HCT116 (cell line): ENCODE results near the gene CCDC14. TPM values are rescaled to one million over a fixed set of nuclear protein-coding genes. Genes with fewer than 3 reads are reported as not detected.
"Not testable (repeated sequence)": the region's sequence is repeated elsewhere in the genome, so short reads cannot be mapped to it uniquely, and the experiment has no call there.

Source experiments
- ATAC-seq: fragments of 200-7000 bp; cut with Tn5 transposase; 2 replicates; pipeline ENCODE4 v1.9.1; 2020; ENCODE audit warnings: mild to moderate bottlenecking, moderate library complexity
- BruUV-seq: library from RNA; stranded (reverse); fragments of 400-500 nt; replicated peaks from 2 replicates; lab custom pipeline; 2021; lab: Mats Ljungman, UMichigan
- CTCF ChIA-PET: fragments of 300-600 bp; sonication (Branson Sonifier 250); formaldehyde crosslinking; loops from one replicate; lab custom pipeline; 2021; ENCODE audit warnings: antibody characterized with exemption; lab: Charles Lee
- POLR2A ChIA-PET: fragments of 300-600, 350-600 bp; sonication (Branson Sonifier 250); formaldehyde crosslinking; loops from one replicate; lab custom pipeline; 2021; ENCODE audit warnings: antibody characterized with exemption; lab: Charles Lee
- RAD21 ChIA-PET, 2 experiments: fragments of 300-600 bp; sonication (Branson Sonifier 250); formaldehyde crosslinking; loops; one replicate each; lab custom pipeline; 2023; ENCODE audit warnings: low total read pairs in 2 of 2; ENCODE audit not compliant: uncharacterized antibody in 2 of 2, unreplicated experiment in 2 of 2, low non-redundant PET in 1 of 2; lab: Charles Lee
- DNase-seq: peaks from one replicate; pipeline ENCODE4 v3.0.0-alpha.2; 2010; ENCODE audit warnings: low read depth, low spot score
- H2AFZ ChIP-seq: fragments of 200-600 bp; shearing (Covaris generic), sonication (generic); 2 replicates; pipeline ENCODE4 v1.6.1; 2017; ENCODE audit warnings: low read depth, mixed run types, mixed read lengths, antibody characterized with exemption, low read length; ENCODE audit not compliant: poor library complexity, severe bottlenecking
- H3K27ac ChIP-seq: 2 replicates; pipeline ENCODE4 v1.5.1; 2012; ENCODE audit warnings: low read depth, low read length
- H3K27me3 ChIP-seq: fragments of 200-600 bp; sonication (generic); 2 replicates; pipeline ENCODE4 v1.6.1; 2016; ENCODE audit warnings: mixed run types, low read length, mixed read lengths; ENCODE audit not compliant: insufficient read depth
- H3K36me3 ChIP-seq, 2 experiments: fragments of 200-500 bp in 1 of 2; fragments of 200-600 bp in 1 of 2; sonication (Bioruptor generic) in 1 of 2; sonication (generic) in 1 of 2; 2 replicates each; pipeline versions ENCODE4 v1.5.1 to v1.6.1; 2014 to 2016; ENCODE audit warnings: low read length in 2 of 2, inconsistent platforms in 1 of 2, mixed read lengths in 1 of 2, mixed run types in 1 of 2; ENCODE audit not compliant: insufficient read depth in 2 of 2, control insufficient read depth in 1 of 2
- H3K4me1 ChIP-seq, 2 experiments: fragments of 200-600 bp in 1 of 2; sonication (generic) in 1 of 2; 2 replicates each; pipeline versions ENCODE4 v1.5.1 to v1.6.1; 2012 to 2017; ENCODE audit warnings: low read length in 2 of 2, inconsistent platforms in 1 of 2, mild to moderate bottlenecking in 1 of 2, mixed read lengths in 1 of 2, mixed run types in 1 of 2, moderate library complexity in 1 of 2; ENCODE audit not compliant: insufficient read depth in 2 of 2, control insufficient read depth in 1 of 2
- H3K4me2 ChIP-seq: fragments of 200-600 bp; sonication (generic); 2 replicates; pipeline ENCODE4 v1.6.1; 2017; ENCODE audit warnings: mixed run types, low read length, mixed read lengths
- H3K4me3 ChIP-seq, 2 experiments: fragments of 200-600 bp in 1 of 2; sonication (generic) in 1 of 2; replicated peaks in 1 of 2; 2 replicates each; pipeline ENCODE4 v1.5.1; 2011 to 2016; ENCODE audit warnings: low read length in 2 of 2, control low read depth in 1 of 2, low read depth in 1 of 2, mild to moderate bottlenecking in 1 of 2, mixed read lengths in 1 of 2, mixed run types in 1 of 2
- H3K79me2 ChIP-seq: fragments of 200-600 bp; sonication (generic); 2 replicates; pipeline ENCODE4 v1.6.1; 2017; ENCODE audit warnings: mild to moderate bottlenecking, mixed run types, low read length, moderate library complexity, mixed read lengths; ENCODE audit not compliant: insufficient read depth
- H3K9ac ChIP-seq: fragments of 200-600 bp; sonication (generic); 2 replicates; pipeline ENCODE4 v1.6.1; 2016; ENCODE audit warnings: low read length, mixed read lengths
- H3K9me2 ChIP-seq: fragments of 200-600 bp; sonication (generic), shearing (Covaris generic); 2 replicates; pipeline ENCODE4 v1.6.1; 2017; ENCODE audit warnings: mixed run types, mild to moderate bottlenecking, moderate library complexity; ENCODE audit not compliant: insufficient read depth
- H3K9me3 ChIP-seq, 2 experiments: fragments of 200-500 bp in 1 of 2; fragments of 200-600 bp in 1 of 2; sonication (Bioruptor generic) in 1 of 2; sonication (generic) in 1 of 2; 2 replicates each; pipeline ENCODE4 v1.6.1; 2014 to 2017; ENCODE audit warnings: low read length in 2 of 2, mixed read lengths in 2 of 2, inconsistent platforms in 1 of 2, low read depth in 1 of 2, mild to moderate bottlenecking in 1 of 2, mixed run types in 1 of 2, moderate library complexity in 1 of 2; ENCODE audit not compliant: control insufficient read depth in 1 of 2, insufficient read depth in 1 of 2
- H4K20me1 ChIP-seq: fragments of 200-600 bp; sonication (generic), shearing (Covaris generic); 2 replicates; pipeline ENCODE4 v1.6.1; 2017; ENCODE audit warnings: mixed run types, mild to moderate bottlenecking, moderate library complexity; ENCODE audit not compliant: insufficient read depth
- ATF3 ChIP-seq: IDR thresholded peaks from 2 replicates; pipeline ENCODE4 v1.6.1; 2012
- EZH2phosphoT487 ChIP-seq: fragments of 200-600 bp; IDR thresholded peaks from 2 replicates; pipeline ENCODE4 v1.6.1; 2018; ENCODE audit warnings: antibody characterized with exemption, borderline replicate concordance
- FOSL1 ChIP-seq: IDR thresholded peaks from 2 replicates; pipeline ENCODE4 v1.6.1; 2012; ENCODE audit warnings: low read depth
- JUND ChIP-seq: IDR thresholded peaks from 2 replicates; pipeline ENCODE4 v1.6.1; 2012
- POLR2AphosphoS5 ChIP-seq: IDR thresholded peaks from 2 replicates; pipeline ENCODE4 v1.6.1; 2011; ENCODE audit warnings: mild to moderate bottlenecking, low read depth, low read length, moderate library complexity
- RAD21 ChIP-seq: IDR thresholded peaks from 2 replicates; pipeline ENCODE4 v1.6.1; 2012; ENCODE audit warnings: low read depth, mild to moderate bottlenecking
- REST ChIP-seq: IDR thresholded peaks from 2 replicates; pipeline ENCODE4 v1.6.1; 2012; ENCODE audit warnings: low read depth
- SRF ChIP-seq: IDR thresholded peaks from 2 replicates; pipeline ENCODE4 v1.6.1; 2012; ENCODE audit warnings: low read depth
- YY1 ChIP-seq: IDR thresholded peaks from 2 replicates; pipeline ENCODE4 v1.6.1; 2011; ENCODE audit warnings: low read length, low read depth, moderate library complexity, mild to moderate bottlenecking; ENCODE audit not compliant: insufficient replicate concordance; ENCODE audit errors: extremely low read depth
- intact Hi-C: fragments of 100-400 bp; cut with micrococcal nuclease; formaldehyde crosslinking; loops from 2 replicates; pipeline ENCODE4 v1.10.0; 2022
- total RNA-seq: library from RNA; stranded (reverse); gene quantifications from one replicate; pipeline ENCODE4 v1.2.1, GENCODE V29; 2021; ENCODE audit not compliant: unreplicated experiment
- TF ChIP-seq, protein P1 (sequence below), 3 experiments: fragments of 200-600 bp in 1 of 3; sonication (generic) in 1 of 3; IDR thresholded peaks in 2 of 3; conservative IDR thresholded peaks in 1 of 3; 2 replicates each; pipeline ENCODE4 v1.5.1; 2012 to 2017; ENCODE audit warnings: low read depth in 2 of 3, low read length in 2 of 3, antibody characterized with exemption in 1 of 3, borderline replicate concordance in 1 of 3, control low read depth in 1 of 3, mild to moderate bottlenecking in 1 of 3, mixed read lengths in 1 of 3, mixed run types in 1 of 3, moderate library complexity in 1 of 3; ENCODE audit not compliant: insufficient read depth in 1 of 3

Gene CCDC14
- total RNA-seq, 1 experiment from 2014 or later, result 54.5 TPM

GRCh38 chr3:123984350-123984749 is 23.3 kb upstream of the CCDC14 start (continued):
- TF ChIP-seq REST, result no peak
- no peak for TF ChIP-seq POLR2AphosphoS5
- TF ChIP-seq, all 23 proteins: peak for 0

DNA sequence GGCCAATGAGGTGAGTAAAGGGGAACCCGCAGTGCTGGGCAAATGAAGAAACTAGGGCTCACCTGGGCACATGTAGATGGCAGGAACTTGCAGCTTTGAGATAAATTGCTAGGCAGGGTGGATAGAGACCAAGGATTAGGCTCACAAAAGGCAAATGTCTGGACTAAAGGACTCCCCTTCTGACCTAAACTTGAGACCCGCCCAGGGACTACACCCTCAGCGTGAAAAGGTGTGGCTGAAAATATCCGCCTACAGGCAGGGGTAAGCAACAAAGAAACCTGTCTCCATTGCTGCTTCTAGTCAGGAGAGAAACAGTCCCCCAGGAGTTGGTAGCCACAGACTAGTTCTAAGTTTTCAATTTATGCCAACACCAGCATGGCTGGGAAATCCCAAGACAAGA is 20.3 kb upstream of the CCDC14 start:
- RAD21 ChIA-PET, BruUV-seq, POLR2A ChIA-PET, H3K9me3 ChIP-seq, H3K4me2 ChIP-seq, CTCF ChIA-PET, H3K27me3 ChIP-seq, H3K4me1 ChIP-seq, H3K27ac ChIP-seq, H4K20me1 ChIP-seq, intact Hi-C loops, DNase-seq, H3K79me2 ChIP-seq, H3K36me3 ChIP-seq, H3K9ac ChIP-seq, H3K9me2 ChIP-seq, H3K4me3 ChIP-seq: not testable (repeated sequence)
- ATAC-seq, result peak; percentile 30; the same call in 1 of the 2 replicates
- peak overlapping the region; percentile 32 for H2AFZ ChIP-seq

- Histone ChIP-seq H3K4me3 (no peak overlapping the region), H3K36me3 (no peaks in the 10 kb centered on the region), H3K9ac (no peak overlapping the region), H3K27ac (no peak overlapping the region), H3K9me2 (no peaks in the 10 kb centered on the region), H3K27me3 (no peaks in the 10 kb centered on the region), H3K9me3 (no peaks in the 10 kb centered on the region), H3K4me2 (no peak overlapping the region), H3K4me1 (peaks cover 0 to 8% of the 10 kb centered on the region in 2 experiments; a peak in 1 of 4 replicates), H4K20me1 (no peaks in the 10 kb centered on the region), H2AFZ (no peak overlapping the region), H3K79me2 (no peaks in the 10 kb centered on the region)
- ChIA-PET CTCF (interaction anchor here (1.0 to 1.3 kb wide), 5 partner anchors 9 to 328 kb away, joined by 3 to 5 read pairs (median 3); partner anchors contain the start of gene KALRN), POLR2A (no interaction called here), RAD21 (no interaction called here)
- DNase-seq (no peak), ATAC-seq (no peak)
- intact Hi-C loops, result no loop called here
- BruUV-seq, result no TSS peak
- TF ChIP-seq EZH2phosphoT487, result no peak
- TF ChIP-seq FOSL1, result no peak
- TF ChIP-seq, protein P1, sequence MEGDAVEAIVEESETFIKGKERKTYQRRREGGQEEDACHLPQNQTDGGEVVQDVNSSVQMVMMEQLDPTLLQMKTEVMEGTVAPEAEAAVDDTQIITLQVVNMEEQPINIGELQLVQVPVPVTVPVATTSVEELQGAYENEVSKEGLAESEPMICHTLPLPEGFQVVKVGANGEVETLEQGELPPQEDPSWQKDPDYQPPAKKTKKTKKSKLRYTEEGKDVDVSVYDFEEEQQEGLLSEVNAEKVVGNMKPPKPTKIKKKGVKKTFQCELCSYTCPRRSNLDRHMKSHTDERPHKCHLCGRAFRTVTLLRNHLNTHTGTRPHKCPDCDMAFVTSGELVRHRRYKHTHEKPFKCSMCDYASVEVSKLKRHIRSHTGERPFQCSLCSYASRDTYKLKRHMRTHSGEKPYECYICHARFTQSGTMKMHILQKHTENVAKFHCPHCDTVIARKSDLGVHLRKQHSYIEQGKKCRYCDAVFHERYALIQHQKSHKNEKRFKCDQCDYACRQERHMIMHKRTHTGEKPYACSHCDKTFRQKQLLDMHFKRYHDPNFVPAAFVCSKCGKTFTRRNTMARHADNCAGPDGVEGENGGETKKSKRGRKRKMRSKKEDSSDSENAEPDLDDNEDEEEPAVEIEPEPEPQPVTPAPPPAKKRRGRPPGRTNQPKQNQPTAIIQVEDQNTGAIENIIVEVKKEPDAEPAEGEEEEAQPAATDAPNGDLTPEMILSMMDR (IDR thresholded peaks at IDR 0.05 in 2 of 3, conservative IDR thresholded peaks at IDR 0.05 in 1 of 3; ENCODE audit: borderline replicate concordance in 1 of 3, insufficient read depth in 1 of 3, low read depth in 2 of 3, low read length in 2 of 3), result no peak
- TF ChIP-seq YY1, result no peak
- TF ChIP-seq SRF, result no peak
- TF ChIP-seq RAD21, result no peak
- TF ChIP-seq JUND, result no peak
- TF ChIP-seq ATF3, result no peak
Observed at GRCh38 chr3:123980539-123980938, 19.5 kb upstream of the CCDC14 start.
